Keratinocyte (primary cell): ENCODE measurements around the gene OSGIN1. TPM values are rescaled to one million over a fixed set of nuclear protein-coding genes. Genes with fewer than 3 reads are reported as not detected.

Experiments
- DNase-seq: peaks from one replicate; pipeline ENCODE4 v3.0.0-alpha.2; 2011; ENCODE audit warnings: low read depth, missing footprints, low spot score
- FAIRE-seq: peaks from 2 replicates; lab custom pipeline; 2011; peaks lifted over from hg19 to GRCh38; lab: Jason Lieb, UNC
- H2AFZ ChIP-seq: 2 replicates; pipeline ENCODE4 v1.6.0; 2012; ENCODE audit warnings: low read length, control low read depth, inconsistent platforms; ENCODE audit not compliant: control insufficient read depth
- H3K27ac ChIP-seq: 2 replicates; pipeline ENCODE4 v1.5.1; 2011; ENCODE audit warnings: low read length; ENCODE audit not compliant: control insufficient read depth, insufficient read depth
- H3K27me3 ChIP-seq: 3 replicates; pipeline ENCODE4 v1.6.0; 2011; ENCODE audit warnings: low read length; ENCODE audit not compliant: control insufficient read depth, insufficient read depth; ENCODE audit errors: extremely low read depth
- H3K36me3 ChIP-seq, 2 experiments: 2 replicates in 1 of 2; 3 replicates in 1 of 2; pipeline ENCODE4 v1.5.1; 2011; ENCODE audit warnings: low read length in 2 of 2, mild to moderate bottlenecking in 1 of 2; ENCODE audit not compliant: control insufficient read depth in 2 of 2, insufficient read depth in 2 of 2; ENCODE audit errors: extremely low read depth in 1 of 2
- H3K4me1 ChIP-seq: 3 replicates; pipeline ENCODE4 v1.5.1; 2011; ENCODE audit warnings: low read length; ENCODE audit not compliant: control insufficient read depth, insufficient read depth; ENCODE audit errors: extremely low read depth
- H3K4me2 ChIP-seq: 3 replicates; pipeline ENCODE4 v1.6.0; 2011; ENCODE audit warnings: low read depth, low read length; ENCODE audit not compliant: control insufficient read depth, insufficient read depth; ENCODE audit errors: extremely low read depth
- H3K4me3 ChIP-seq, 3 experiments: fragments of 200-600 bp in 1 of 3; sonication (generic) in 1 of 3; 2 replicates in 2 of 3; 3 replicates in 1 of 3; pipeline ENCODE4 v1.5.1; 2011 to 2016; ENCODE audit warnings: low read length in 3 of 3, mild to moderate bottlenecking in 3 of 3, control low read depth in 2 of 3, inconsistent platforms in 1 of 3, low read depth in 1 of 3, mixed read lengths in 1 of 3, mixed run types in 1 of 3, moderate library complexity in 1 of 3; ENCODE audit not compliant: control insufficient read depth in 2 of 3, insufficient read depth in 2 of 3; ENCODE audit errors: extremely low read depth in 1 of 3
- H3K79me2 ChIP-seq: 2 replicates; pipeline ENCODE4 v1.6.0; 2012; ENCODE audit warnings: low read length; ENCODE audit not compliant: control insufficient read depth, insufficient read depth
- H3K9ac ChIP-seq: 3 replicates; pipeline ENCODE4 v1.6.0; 2011; ENCODE audit warnings: low read length; ENCODE audit not compliant: control insufficient read depth, insufficient read depth; ENCODE audit errors: extremely low read depth
- H3K9me1 ChIP-seq: 3 replicates; pipeline ENCODE4 v1.6.0; 2011; ENCODE audit warnings: low read length; ENCODE audit not compliant: control insufficient read depth, insufficient read depth; ENCODE audit errors: extremely low read depth
- H3K9me3 ChIP-seq: 2 replicates; pipeline ENCODE4 v1.5.1; 2012; ENCODE audit warnings: low read depth, low read length; ENCODE audit not compliant: control insufficient read depth
- H4K20me1 ChIP-seq: 3 replicates; pipeline ENCODE4 v1.6.0; 2011; ENCODE audit warnings: low read length; ENCODE audit not compliant: control insufficient read depth, insufficient read depth; ENCODE audit errors: extremely low read depth
- CTCF ChIP-seq, 3 experiments: IDR thresholded peaks in 1 of 3; conservative IDR thresholded peaks in 1 of 3; optimal IDR thresholded peaks in 1 of 3; 2 replicates in 2 of 3; 3 replicates in 1 of 3; pipeline versions ENCODE3 to v1.5.1; 2011; ENCODE audit warnings: low read length in 3 of 3, mild to moderate bottlenecking in 3 of 3, moderate library complexity in 2 of 3, control low read depth in 1 of 3, inconsistent platforms in 1 of 3; ENCODE audit not compliant: insufficient read depth in 2 of 3; ENCODE audit errors: extremely low read depth in 1 of 3
- EZH2 ChIP-seq: IDR thresholded peaks from one replicate; pipeline ENCODE4 v1.6.1; 2012; ENCODE audit warnings: inconsistent platforms, mild to moderate bottlenecking, low read length, moderate library complexity
- dilution Hi-C: fragments of 300-500 bp; cut with MboI; formaldehyde crosslinking; loops from one replicate; pipeline ENCODE4 v1.7.0; 2020; ENCODE audit warnings: low sequenced_read_pairs; ENCODE audit not compliant: extremely low pct_ligation_motif_present
- polyA plus RNA-seq, 5 experiments: library from polyadenylated mRNA; depleted of rRNA in 3 of 5; stranded (reverse) in 3 of 5; stranded (forward) in 1 of 5; unstranded in 1 of 5; fragments of >200 nt; gene quantifications; 1 replicate in 1 of 5; 2 replicates in 3 of 5; 3 replicates in 1 of 5; pipeline versions ENCODE4 v1.2.1 to v1.2.3, GENCODE V29; 2011 to 2012; ENCODE audit warnings: missing spikeins in 2 of 5, low read depth in 1 of 5, low replicate concordance in 1 of 5

OSGIN1 gene
- polyA plus RNA-seq, 1 donor (not counting 4 experiments of a cell fraction or from before 2014, with no cell fraction given), result 2.1 TPM

- no peak overlapping the region for H3K4me2 ChIP-seq
- no peak overlapping the region for H3K4me3 ChIP-seq
- DNase-seq (no peak), FAIRE-seq (no peak)
- no peak overlapping the region for H3K27ac ChIP-seq
- H3K36me3 ChIP-seq, result no peaks in the 10 kb centered on the region
- no peaks in the 10 kb centered on the region for H3K27me3 ChIP-seq
- no peak overlapping the region for H3K9ac ChIP-seq
- no peaks in the 10 kb centered on the region for H3K9me1 ChIP-seq
- no peaks in the 10 kb centered on the region for H3K9me3 ChIP-seq
- dilution Hi-C loops, result no loop called here
- no peaks in the 10 kb centered on the region for H3K79me2 ChIP-seq
- TF ChIP-seq CTCF (optimal IDR thresholded peaks at IDR 0.05 in 1 of 3, IDR thresholded peaks at IDR 0.05 in 1 of 3, conservative IDR thresholded peaks at IDR 0.05 in 1 of 3; ENCODE audit: extremely low read depth in 1 of 3, insufficient read depth in 2 of 3, low read length in 3 of 3) (no peak), EZH2 (no peak)
- H3K4me1 ChIP-seq, result no peaks in the 10 kb centered on the region
- no peak overlapping the region for H2AFZ ChIP-seq
- H4K20me1 ChIP-seq, result no peaks in the 10 kb centered on the region
These were observed 6.1 kb upstream of the OSGIN1 start for GRCh38 chr16:83946781-83947566.

GRCh38 chr16:83947642-83948234 is 5.3 kb upstream of the OSGIN1 start:
- H3K36me3 ChIP-seq, result no peaks in the 10 kb centered on the region
- H3K27ac ChIP-seq, result no peak overlapping the region
- H4K20me1 ChIP-seq, result no peaks in the 10 kb centered on the region
- no peaks in the 10 kb centered on the region for H3K79me2 ChIP-seq
- no peak for DNase-seq
- H3K9me3 ChIP-seq, result no peaks in the 10 kb centered on the region
- no peak overlapping the region for H3K4me3 ChIP-seq
- H3K9ac ChIP-seq, result no peak overlapping the region
- TF ChIP-seq EZH2, result no peak
- TF ChIP-seq CTCF (optimal IDR thresholded peaks at IDR 0.05 in 1 of 3, IDR thresholded peaks at IDR 0.05 in 1 of 3, conservative IDR thresholded peaks at IDR 0.05 in 1 of 3; ENCODE audit: extremely low read depth in 1 of 3, insufficient read depth in 2 of 3, low read length in 3 of 3), result no peak
- no peak for FAIRE-seq
- peaks cover 4% of the 10 kb centered on the region for H3K4me1 ChIP-seq
- dilution Hi-C loops, result no loop called here
- H3K9me1 ChIP-seq, result no peaks in the 10 kb centered on the region
- no peak overlapping the region for H3K4me2 ChIP-seq
- H3K27me3 ChIP-seq, result no peaks in the 10 kb centered on the region
- H2AFZ ChIP-seq, result no peak overlapping the region
